IPS-18a (cell line): Measurements from ENCODE around the gene DLEC1.

Experiments used
- H3K27ac ChIP-seq: one replicate; pipeline ENCODE4 v1.5.1; 2013; ENCODE audit warnings: low read length
- H3K27me3 ChIP-seq: one replicate; pipeline ENCODE4 v1.6.1; 2013; ENCODE audit warnings: mild to moderate bottlenecking, low read length; ENCODE audit not compliant: control insufficient read depth, insufficient read depth
- H3K36me3 ChIP-seq: one replicate; pipeline ENCODE4 v1.6.1; 2013; ENCODE audit warnings: low read depth, low read length; ENCODE audit not compliant: control insufficient read depth
- H3K4me1 ChIP-seq: one replicate; pipeline ENCODE4 v1.6.1; 2013; ENCODE audit warnings: low read depth, low read length; ENCODE audit not compliant: control insufficient read depth
- H3K4me3 ChIP-seq: one replicate; pipeline ENCODE4 v1.5.1; 2013; ENCODE audit warnings: low read length
- H3K9ac ChIP-seq: one replicate; pipeline ENCODE4 v1.6.1; 2013; ENCODE audit warnings: mild to moderate bottlenecking, low read length, moderate library complexity
- H3K9me3 ChIP-seq: one replicate; pipeline ENCODE4 v1.6.1; 2013; ENCODE audit warnings: low read depth, low read length; ENCODE audit not compliant: control insufficient read depth

The DLEC1 gene

DNA sequence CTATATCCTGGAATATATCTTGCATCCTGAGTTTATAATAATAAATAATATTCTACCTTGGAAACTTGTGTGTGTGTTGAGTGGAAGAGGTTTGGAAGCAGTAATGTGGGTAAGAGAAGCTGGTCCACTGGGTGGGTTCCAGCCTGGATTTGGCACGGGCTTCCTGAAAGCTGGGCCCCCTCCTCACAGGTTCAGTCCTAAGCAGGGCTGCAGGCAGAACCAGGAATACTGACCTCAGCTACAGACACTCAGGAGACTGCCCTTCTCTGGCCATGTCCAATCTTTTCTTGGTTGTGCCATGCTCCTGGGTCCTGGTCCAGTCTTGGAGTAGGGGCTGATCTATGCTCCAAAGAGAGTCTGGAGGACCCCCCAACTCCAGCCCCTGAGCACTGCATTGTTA, 104.0 kb downstream of the DLEC1 start:
- H3K36me3 ChIP-seq, result peaks cover 17% of the 10 kb centered on the region
- no peak overlapping the region for H3K27ac ChIP-seq
- no peaks in the 10 kb centered on the region for H3K9me3 ChIP-seq
- peaks cover 8% of the 10 kb centered on the region for H3K4me1 ChIP-seq
- H3K4me3 ChIP-seq, result no peak overlapping the region
- no peak overlapping the region for H3K9ac ChIP-seq
- H3K27me3 ChIP-seq, result peaks cover 8% of the 10 kb centered on the region

GRCh38 chr3:38143511-38143910, 104.5 kb downstream of the DLEC1 start:
- H3K4me3 ChIP-seq, result no peak overlapping the region
- no peak overlapping the region for H3K9ac ChIP-seq
- peaks cover 8% of the 10 kb centered on the region for H3K27me3 ChIP-seq
- peaks cover 17% of the 10 kb centered on the region for H3K36me3 ChIP-seq
- no peaks in the 10 kb centered on the region for H3K9me3 ChIP-seq
- H3K27ac ChIP-seq, result no peak overlapping the region
- peaks cover 5% of the 10 kb centered on the region for H3K4me1 ChIP-seq

GRCh38 chr3:38146504-38146903, 107.5 kb downstream of the DLEC1 start:
- Histone ChIP-seq H3K36me3 (peaks cover 9% of the 10 kb centered on the region), H3K27ac (no peak overlapping the region), H3K9me3 (no peaks in the 10 kb centered on the region), H3K4me1 (no peaks in the 10 kb centered on the region), H3K4me3 (no peak overlapping the region), H3K27me3 (no peaks in the 10 kb centered on the region), H3K9ac (no peak overlapping the region)

DNA sequence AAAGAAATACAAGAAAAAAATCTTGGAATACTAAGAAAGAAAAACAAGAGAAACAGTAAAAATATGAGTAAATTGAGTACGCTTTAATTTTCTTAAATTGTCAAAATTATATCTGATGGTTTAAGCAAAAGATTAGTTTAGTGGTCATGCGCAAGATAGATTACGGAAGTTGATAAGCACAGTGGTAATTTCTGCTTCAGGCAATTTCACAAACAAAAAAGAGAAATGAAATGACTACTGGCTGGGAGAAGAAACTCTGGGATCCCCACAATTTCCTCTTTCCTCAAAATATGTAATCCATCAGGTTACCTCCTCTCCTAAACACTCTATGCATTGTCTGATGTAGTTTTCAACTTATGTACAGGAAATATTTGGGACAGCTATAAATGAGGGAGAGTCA, 108.4 kb downstream of the DLEC1 start:
- Histone ChIP-seq H3K4me3 (no peak overlapping the region), H3K4me1 (no peaks in the 10 kb centered on the region), H3K9ac (no peak overlapping the region), H3K9me3 (no peaks in the 10 kb centered on the region), H3K27me3 (no peaks in the 10 kb centered on the region), H3K36me3 (peaks cover under 1% of the 10 kb centered on the region), H3K27ac (no peak overlapping the region)

GRCh38 chr3:38148311-38148882, 109.4 kb downstream of the DLEC1 start:
- no peaks in the 10 kb centered on the region for H3K27me3 ChIP-seq
- no peak overlapping the region for H3K27ac ChIP-seq
- H3K9ac ChIP-seq, result no peak overlapping the region
- no peaks in the 10 kb centered on the region for H3K9me3 ChIP-seq
- H3K4me3 ChIP-seq, result no peak overlapping the region
- H3K4me1 ChIP-seq, result no peaks in the 10 kb centered on the region
- no peaks in the 10 kb centered on the region for H3K36me3 ChIP-seq

- Histone ChIP-seq H3K4me1 (no peaks in the 10 kb centered on the region), H3K27ac (no peak overlapping the region), H3K9me3 (no peaks in the 10 kb centered on the region), H3K36me3 (no peaks in the 10 kb centered on the region), H3K27me3 (no peaks in the 10 kb centered on the region), H3K9ac (no peak overlapping the region), H3K4me3 (no peak overlapping the region)
Observed at GRCh38 chr3:38149708-38150107, 110.7 kb downstream of the DLEC1 start.

GRCh38 chr3:38150780-38151528, 111.9 kb downstream of the DLEC1 start:
- Histone ChIP-seq H3K27ac (no peak overlapping the region), H3K36me3 (no peaks in the 10 kb centered on the region), H3K4me3 (no peak overlapping the region), H3K9ac (no peak overlapping the region), H3K9me3 (no peaks in the 10 kb centered on the region), H3K4me1 (no peaks in the 10 kb centered on the region), H3K27me3 (no peaks in the 10 kb centered on the region)

DNA sequence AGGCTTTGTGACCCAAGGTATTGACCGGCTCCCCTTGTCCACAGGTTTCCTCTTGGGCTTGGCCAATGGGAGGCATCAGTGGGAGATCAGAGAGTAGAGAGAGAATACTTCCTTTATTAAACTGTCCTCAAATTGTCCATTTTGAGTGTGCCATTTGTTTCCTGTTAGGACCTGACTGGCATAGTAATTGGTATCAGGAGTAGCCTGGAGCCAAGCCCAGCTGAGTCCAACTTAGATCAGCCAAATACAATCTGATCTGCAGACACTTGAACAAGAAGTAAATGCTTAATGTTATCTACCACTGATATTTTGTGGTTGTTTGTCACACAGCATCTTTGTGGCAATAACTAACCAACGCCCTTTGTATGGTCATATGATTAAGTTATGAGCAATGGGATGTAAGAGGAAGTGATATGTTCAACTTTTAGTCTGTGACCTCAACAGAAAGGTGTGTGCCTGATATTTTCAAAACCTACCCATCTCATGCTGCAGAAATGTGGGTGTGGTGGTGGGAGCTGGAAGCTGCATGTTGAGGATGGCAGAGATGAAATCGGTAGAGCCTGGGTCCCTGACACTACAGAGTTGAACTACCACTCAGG, 112.8 kb downstream of the DLEC1 start:
- Histone ChIP-seq H3K4me3 (no peak overlapping the region), H3K9ac (no peak overlapping the region), H3K27ac (no peak overlapping the region), H3K4me1 (no peaks in the 10 kb centered on the region), H3K36me3 (no peaks in the 10 kb centered on the region), H3K9me3 (no peaks in the 10 kb centered on the region), H3K27me3 (no peaks in the 10 kb centered on the region)

DNA sequence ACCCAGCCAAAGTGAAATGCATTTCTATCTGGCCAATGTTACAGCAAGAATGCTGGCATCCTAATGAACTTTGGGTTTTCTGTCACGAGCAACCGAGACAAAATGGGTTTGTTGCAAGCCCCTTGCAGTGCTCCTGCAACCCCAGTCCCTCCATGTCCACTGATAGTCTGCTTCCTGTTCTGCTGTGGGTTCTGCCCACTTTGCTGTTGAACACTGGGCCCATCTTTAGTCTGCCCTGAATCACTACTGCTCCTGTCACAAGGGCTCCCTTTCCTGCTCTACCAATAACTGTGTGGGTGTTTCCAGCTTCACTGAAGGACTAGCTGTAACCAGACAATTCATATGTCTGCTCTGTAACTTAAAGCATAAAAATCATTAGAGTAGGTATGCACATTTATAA, 113.6 kb downstream of the DLEC1 start:
- Histone ChIP-seq H3K9me3 (no peaks in the 10 kb centered on the region), H3K36me3 (no peaks in the 10 kb centered on the region), H3K27me3 (no peaks in the 10 kb centered on the region), H3K9ac (no peak overlapping the region), H3K4me3 (no peak overlapping the region), H3K4me1 (no peaks in the 10 kb centered on the region), H3K27ac (no peak overlapping the region)

DNA sequence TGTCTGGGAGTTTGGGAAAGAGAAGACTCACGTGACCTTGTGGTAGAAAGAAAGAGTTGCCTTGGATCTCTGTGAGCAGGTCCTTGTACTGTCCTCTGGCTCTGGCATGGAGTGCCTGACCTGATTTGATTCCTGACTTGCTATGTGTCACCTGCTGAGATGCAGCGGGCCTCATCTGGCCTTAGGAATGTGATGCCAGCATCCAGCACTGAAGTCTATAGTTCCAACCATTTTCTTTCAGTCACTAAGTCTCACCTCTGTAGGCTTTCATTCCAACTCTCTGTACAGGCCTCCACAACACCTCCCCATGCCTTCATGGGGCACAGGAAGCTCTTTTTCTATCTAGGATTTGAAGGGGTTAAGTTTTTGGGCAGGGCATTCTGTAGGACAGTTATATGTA, 114.2 kb downstream of the DLEC1 start:
- H3K27me3 ChIP-seq, result no peaks in the 10 kb centered on the region
- H3K9ac ChIP-seq, result no peak overlapping the region
- no peaks in the 10 kb centered on the region for H3K4me1 ChIP-seq
- no peaks in the 10 kb centered on the region for H3K9me3 ChIP-seq
- no peaks in the 10 kb centered on the region for H3K36me3 ChIP-seq
- H3K4me3 ChIP-seq, result no peak overlapping the region
- no peak overlapping the region for H3K27ac ChIP-seq

- no peak overlapping the region for H3K9ac ChIP-seq
- H3K27me3 ChIP-seq, result no peaks in the 10 kb centered on the region
- H3K4me3 ChIP-seq, result no peak overlapping the region
- H3K9me3 ChIP-seq, result no peaks in the 10 kb centered on the region
- no peak overlapping the region for H3K27ac ChIP-seq
- H3K4me1 ChIP-seq, result no peaks in the 10 kb centered on the region
- no peaks in the 10 kb centered on the region for H3K36me3 ChIP-seq
Observed at GRCh38 chr3:38154033-38154494, 115.1 kb downstream of the DLEC1 start.
